SK-N-SH treated with all-trans-retinoic acid at 6 μM for 48 hours (cell line): ENCODE measurements around the gene ALG2.

Experiments
- ATAC-seq: fragments of 200-7000 bp; cut with Tn5 transposase; 3 replicates; pipeline ENCODE4 v1.9.1; 2020; ENCODE audit warnings: mild to moderate bottlenecking, moderate library complexity
- ARNTL ChIP-seq: fragments of 450-650 bp; formaldehyde crosslinking; IDR thresholded peaks from 2 replicates; pipeline ENCODE4 v1.5.0; 2020; ENCODE audit warnings: low read depth, mild to moderate bottlenecking, moderate library complexity, borderline replicate concordance
- BACH2 ChIP-seq: fragments of 250-450 bp; sonication (Bioruptor Pico); IDR thresholded peaks from 2 replicates; pipeline ENCODE4 v1.9.0; 2021; ENCODE audit warnings: mild to moderate bottlenecking, borderline replicate concordance
- CREB5 ChIP-seq: fragments of 250-450 bp; sonication (Bioruptor Pico); IDR thresholded peaks from 2 replicates; pipeline ENCODE4 v1.5.1; 2020; ENCODE audit warnings: low read depth, mild to moderate bottlenecking, moderate library complexity
- CSDC2 ChIP-seq: fragments of 250-450 bp; sonication (Bioruptor Pico); IDR thresholded peaks from 2 replicates; pipeline ENCODE4 v1.5.0; 2020; ENCODE audit warnings: mild to moderate bottlenecking, moderate library complexity
- CSRNP3 ChIP-seq: fragments of 250-450 bp; sonication (Bioruptor Pico); IDR thresholded peaks from 2 replicates; pipeline ENCODE4 v1.5.1; 2021; ENCODE audit warnings: mild to moderate bottlenecking, moderate library complexity
- ESRRG ChIP-seq: fragments of 250-450 bp; sonication (Bioruptor Pico); IDR thresholded peaks from 2 replicates; pipeline ENCODE4 v1.6.1; 2021; ENCODE audit warnings: mild to moderate bottlenecking
- GLIS3 ChIP-seq: fragments of 250-450 bp; sonication (Bioruptor Pico); IDR thresholded peaks from 2 replicates; pipeline ENCODE4 v1.5.0; 2020; ENCODE audit warnings: mild to moderate bottlenecking, moderate library complexity
- ISL1 ChIP-seq: fragments of 250-450 bp; sonication (Bioruptor Pico); IDR thresholded peaks from 2 replicates; pipeline ENCODE4 v2.1.2; 2022; ENCODE audit warnings: mild to moderate bottlenecking, moderate library complexity
- OSR1 ChIP-seq: fragments of 250-450 bp; sonication (Bioruptor Pico); IDR thresholded peaks from 2 replicates; pipeline ENCODE4 v1.8.0; 2022; ENCODE audit warnings: moderate library complexity, mild to moderate bottlenecking, inconsistent platforms
- POU6F1 ChIP-seq: fragments of 250-450 bp; sonication (Bioruptor Pico); IDR thresholded peaks from 2 replicates; pipeline ENCODE4 v1.8.0; 2021; ENCODE audit warnings: low read depth, mild to moderate bottlenecking, moderate library complexity, borderline replicate concordance
- PPARA ChIP-seq: fragments of 250-450 bp; sonication (Bioruptor Pico); IDR thresholded peaks from 2 replicates; pipeline ENCODE4 v1.5.0; 2020; ENCODE audit warnings: mild to moderate bottlenecking, borderline replicate concordance
- RARB ChIP-seq: fragments of 250-450 bp; sonication (Bioruptor Pico); IDR thresholded peaks from 2 replicates; pipeline ENCODE4 v1.8.0; 2021; ENCODE audit warnings: mild to moderate bottlenecking, moderate library complexity
- SNAI2 ChIP-seq: fragments of 250-450 bp; sonication (Bioruptor Pico); IDR thresholded peaks from 2 replicates; pipeline ENCODE4 v1.5.0; 2020; ENCODE audit warnings: mild to moderate bottlenecking, moderate library complexity
- TCF4 ChIP-seq: fragments of 250-450 bp; sonication (Bioruptor Pico); IDR thresholded peaks from 2 replicates; pipeline ENCODE4 v1.8.0; 2021; ENCODE audit warnings: mild to moderate bottlenecking, moderate library complexity, borderline replicate concordance
- TOX ChIP-seq: fragments of 250-450 bp; sonication (Bioruptor Pico); IDR thresholded peaks from 2 replicates; pipeline ENCODE4 v1.8.0; 2021; ENCODE audit warnings: mild to moderate bottlenecking, moderate library complexity, borderline replicate concordance
- TSHZ2 ChIP-seq: fragments of 250-450 bp; sonication (Bioruptor Pico); IDR thresholded peaks from 2 replicates; pipeline ENCODE4 v1.5.0; 2020; ENCODE audit warnings: mild to moderate bottlenecking, moderate library complexity
- ZC3H10 ChIP-seq: fragments of 250-450 bp; sonication (Bioruptor Pico); IDR thresholded peaks from 2 replicates; pipeline ENCODE4 v1.5.1; 2021; ENCODE audit warnings: mild to moderate bottlenecking, moderate library complexity
- ZFP3 ChIP-seq: fragments of 250-450 bp; sonication (Bioruptor Pico); IDR thresholded peaks from 2 replicates; pipeline ENCODE4 v1.5.0; 2020; ENCODE audit warnings: mild to moderate bottlenecking, moderate library complexity
- ZFP30 ChIP-seq: fragments of 450-650 bp; formaldehyde crosslinking; IDR thresholded peaks from 2 replicates; pipeline ENCODE4 v1.5.0; 2022; ENCODE audit warnings: mild to moderate bottlenecking, moderate library complexity
- ZNF565 ChIP-seq: fragments of 450-650 bp; formaldehyde crosslinking; conservative IDR thresholded peaks from 2 replicates; pipeline ENCODE4 v1.5.0; 2020; ENCODE audit warnings: low read depth, mild to moderate bottlenecking, moderate library complexity
- ZNF70 ChIP-seq: fragments of 450-650 bp; formaldehyde crosslinking; IDR thresholded peaks from 2 replicates; pipeline ENCODE4 v1.5.0; 2020; ENCODE audit warnings: mild to moderate bottlenecking, moderate library complexity
- ZNF8 ChIP-seq: fragments of 450-650 bp; formaldehyde crosslinking; IDR thresholded peaks from 2 replicates; pipeline ENCODE4 v1.5.0; 2020; ENCODE audit warnings: mild to moderate bottlenecking, moderate library complexity

Gene ALG2

GRCh38 chr9:99185348-99185632, 36.5 kb downstream of the ALG2 start:
- ATAC-seq: no peak
- TF ChIP-seq ZFP30 (CRISPR knock-in tag) (no peak), ESRRG (CRISPR knock-in tag) (no peak), POU6F1 (CRISPR knock-in tag) (no peak), ZFP3 (CRISPR knock-in tag) (no peak), ZNF70 (no peak), PPARA (CRISPR knock-in tag) (no peak)

- TF ChIP-seq CSDC2: no peak
- no peak for TF ChIP-seq CREB5 (CRISPR knock-in tag)
- TF ChIP-seq ZFP30 (CRISPR knock-in tag): no peak
- no peak for TF ChIP-seq BACH2
- no peak for TF ChIP-seq RARB (CRISPR knock-in tag)
- TF ChIP-seq TCF4: no peak
- TF ChIP-seq ARNTL (CRISPR knock-in tag): no peak
- TF ChIP-seq ISL1: no peak
- no peak for TF ChIP-seq ZC3H10 (CRISPR knock-in tag)
- TF ChIP-seq ZFP3 (CRISPR knock-in tag): no peak
- TF ChIP-seq ZNF70: no peak
- no peak for TF ChIP-seq PPARA (CRISPR knock-in tag)
- TF ChIP-seq TSHZ2: no peak
- TF ChIP-seq GLIS3 (CRISPR knock-in tag): no peak
- TF ChIP-seq ZNF8 (CRISPR knock-in tag): no peak
- TF ChIP-seq ZNF565 (CRISPR knock-in tag): no peak
- TF ChIP-seq SNAI2: no peak
- TF ChIP-seq POU6F1 (CRISPR knock-in tag): no peak
- TF ChIP-seq TOX (CRISPR knock-in tag): no peak
- TF ChIP-seq OSR1 (CRISPR knock-in tag): no peak
- TF ChIP-seq, all 23 proteins: peak for 0
- ATAC-seq: peak; percentile 97
Observed at GRCh38 chr9:99184475-99185347, 37.0 kb downstream of the ALG2 start.

GRCh38 chr9:99184110-99184474, 37.6 kb downstream of the ALG2 start:
- ATAC-seq: no peak
- TF ChIP-seq ZFP3 (CRISPR knock-in tag): no peak
- TF ChIP-seq POU6F1 (CRISPR knock-in tag): no peak
- no peak for TF ChIP-seq ZC3H10 (CRISPR knock-in tag)
- TF ChIP-seq SNAI2: no peak
- no peak for TF ChIP-seq ZNF565 (CRISPR knock-in tag)
- no peak for TF ChIP-seq TCF4
- no peak for TF ChIP-seq CSDC2
- no peak for TF ChIP-seq CSRNP3 (CRISPR knock-in tag)
- TF ChIP-seq ISL1: no peak
- TF ChIP-seq ZNF8 (CRISPR knock-in tag): no peak
- TF ChIP-seq TSHZ2: no peak
- TF ChIP-seq BACH2: no peak
